ENCODE results near the gene DPM2. TPM values are rescaled to one million over a fixed set of nuclear protein-coding genes. Genes with fewer than 3 reads are reported as not detected.
A peak's percentile ranks its signal among the peaks of the same experiment; 100 is the strongest.

The DPM2 gene
- polyA plus RNA-seq, 1 donor from 2014 or later, result 44.9 TPM

GRCh38 chr9:127916720-127917581 lies 20.7 kb downstream of the DPM2 start, which contains the start of gene ST6GALNAC4:
Gene ST6GALNAC4 (minus strand): TSS chr9:127917041. CDS start chr9:127916419, 622 bp downstream.
- peak within 1 kb of the TSS; percentile 77 to 98 (median 92) for H3K4me3 Mint-ChIP-seq
- H3K9me3 Mint-ChIP-seq, result peaks cover 0 to 2% (median 0%) of the 10 kb centered on the region in 3 donors
- peaks cover 2% of the 10 kb centered on the region for H3K36me3 Mint-ChIP-seq
- peaks cover 22 to 42% (median 24%) of the 10 kb centered on the region in 3 donors for H3K4me1 Mint-ChIP-seq
- H3K27ac Mint-ChIP-seq, result peak within 1 kb of the TSS; percentile 96 to 99 (median 97)
- H3K27me3 Mint-ChIP-seq, result no peaks in the 10 kb centered on the region

DNA sequence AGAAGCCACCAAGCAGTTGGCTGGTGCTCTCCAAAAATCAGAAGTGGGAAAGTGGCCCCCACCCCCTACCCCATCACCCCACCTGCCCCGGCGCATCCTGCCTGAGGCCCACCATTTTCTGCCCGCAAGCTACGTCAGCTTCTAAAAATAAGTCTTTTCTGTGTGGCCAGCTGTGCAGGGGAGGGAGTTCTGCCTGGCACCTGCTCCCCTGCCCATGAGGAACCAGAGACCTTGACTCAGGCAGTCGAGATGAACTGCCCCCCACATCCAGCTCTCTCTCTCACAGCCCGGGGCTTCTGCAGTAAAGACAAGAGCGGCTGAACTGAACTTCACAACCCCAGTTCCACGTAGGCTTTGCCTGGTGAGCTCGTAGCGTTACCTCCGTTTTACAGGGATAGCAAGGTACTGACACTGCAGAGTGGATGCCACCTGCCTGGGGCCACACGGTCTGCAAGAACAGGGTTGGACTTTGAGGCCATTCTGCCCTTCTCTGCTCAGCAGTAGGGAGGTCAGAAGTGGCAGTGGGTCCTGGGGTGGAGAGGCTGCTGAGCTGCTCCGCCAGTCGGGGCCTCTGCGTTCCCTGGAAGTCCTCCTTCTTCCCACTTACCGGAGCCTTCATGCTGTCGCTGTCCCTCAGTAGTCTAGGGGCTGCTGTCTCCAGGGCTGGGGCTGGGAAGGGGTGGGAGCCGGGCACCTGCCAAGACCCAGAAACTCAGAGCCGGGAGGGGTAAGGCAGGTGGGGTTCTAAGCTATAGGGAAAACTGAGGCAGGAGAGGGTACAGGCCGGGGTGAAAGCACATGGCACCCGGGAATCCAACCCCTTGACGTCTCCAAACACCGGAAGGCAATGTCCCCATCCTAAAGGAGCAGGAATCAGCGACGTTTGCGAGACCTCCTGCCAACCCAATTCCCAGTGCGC lies 21.6 kb downstream of the DPM2 start:
- peaks cover 24 to 44% (median 25%) of the 10 kb centered on the region in 3 donors for H3K4me1 Mint-ChIP-seq
- H3K4me3 Mint-ChIP-seq, result peak overlapping the region; percentile 77 to 98 (median 92)
- H3K27ac Mint-ChIP-seq, result peak overlapping the region; percentile 95 to 98 (median 96)
- no peaks in the 10 kb centered on the region for H3K27me3 Mint-ChIP-seq
- H3K36me3 Mint-ChIP-seq, result peaks cover 3% of the 10 kb centered on the region
- peaks cover 0 to 2% (median 0%) of the 10 kb centered on the region in 3 donors for H3K9me3 Mint-ChIP-seq

- H3K9me3 Mint-ChIP-seq, result peaks cover 0 to 2% (median 0%) of the 10 kb centered on the region in 3 donors
- H3K36me3 Mint-ChIP-seq, result peaks cover 3% of the 10 kb centered on the region
- no peaks in the 10 kb centered on the region for H3K27me3 Mint-ChIP-seq
- H3K4me1 Mint-ChIP-seq, result peaks cover 25 to 49% (median 30%) of the 10 kb centered on the region in 3 donors
- H3K27ac Mint-ChIP-seq, result peak overlapping the region; percentile 95 to 98 (median 96)
- H3K4me3 Mint-ChIP-seq, result peak overlapping the region; percentile 77 to 98 (median 92)
Measured at GRCh38 chr9:127915325-127915752, 22.3 kb downstream of the DPM2 start.

DNA sequence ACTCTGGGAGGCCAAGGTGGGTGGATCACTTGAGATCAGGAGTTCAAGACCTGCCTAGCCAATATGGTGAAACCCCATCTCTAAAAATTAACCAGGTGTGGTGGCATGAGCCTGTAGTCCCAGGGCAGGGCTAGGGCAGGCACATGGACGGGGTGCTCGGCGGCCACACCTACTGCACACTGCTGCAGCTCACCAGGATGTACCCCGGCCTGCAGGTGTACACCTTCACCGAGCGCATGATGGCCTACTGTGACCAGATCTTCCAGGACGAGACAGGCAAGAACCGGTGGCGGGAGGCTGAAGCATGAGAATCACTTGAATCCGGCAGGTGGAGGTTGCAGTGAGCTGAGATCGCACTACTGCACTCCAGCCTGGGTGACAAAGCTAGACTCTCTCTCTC lies 24.0 kb downstream of the DPM2 start:
- peak overlapping the region in 1 of 4 donors; percentile 74 for H3K4me3 Mint-ChIP-seq
- H3K27me3 Mint-ChIP-seq, result no peaks in the 10 kb centered on the region
- H3K4me1 Mint-ChIP-seq, result peaks cover 21 to 40% (median 24%) of the 10 kb centered on the region in 3 donors
- peak overlapping the region in 2 of 3 donors; percentile 92 to 96 for H3K27ac Mint-ChIP-seq
- peaks cover 3% of the 10 kb centered on the region for H3K36me3 Mint-ChIP-seq
- peaks cover 0 to 2% (median 0%) of the 10 kb centered on the region in 3 donors for H3K9me3 Mint-ChIP-seq

DNA sequence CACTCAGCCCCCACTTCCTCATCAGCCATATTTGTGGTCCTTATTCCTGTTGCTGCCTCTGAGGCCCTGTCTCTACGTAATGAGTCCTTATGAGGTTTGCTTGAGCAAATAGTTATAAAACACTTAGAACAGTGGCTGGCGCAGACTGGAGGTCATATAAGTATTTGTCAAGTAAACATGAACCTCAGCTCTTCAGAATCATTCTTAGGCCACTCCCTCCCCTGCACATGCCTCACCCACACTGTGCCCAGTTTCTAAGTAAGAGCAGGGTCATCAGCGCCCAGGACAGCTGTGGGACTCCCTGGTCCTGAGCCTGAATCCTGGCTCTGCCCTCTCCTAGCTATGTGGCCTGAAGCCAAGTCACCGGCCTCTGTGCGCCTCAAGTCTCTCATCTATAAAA lies 24.8 kb downstream of the DPM2 start:
- peaks cover 0 to 2% (median 0%) of the 10 kb centered on the region in 3 donors for H3K9me3 Mint-ChIP-seq
- peaks cover 15 to 35% (median 16%) of the 10 kb centered on the region in 3 donors for H3K4me1 Mint-ChIP-seq
- peaks cover 3% of the 10 kb centered on the region for H3K36me3 Mint-ChIP-seq
- H3K27ac Mint-ChIP-seq, result peak overlapping the region in 2 of 3 donors; percentile 77 to 92
- H3K27me3 Mint-ChIP-seq, result no peaks in the 10 kb centered on the region
- peak overlapping the region in 1 of 4 donors; percentile 65 for H3K4me3 Mint-ChIP-seq

- Mint-ChIP-seq H3K27me3 (no peaks in the 10 kb centered on the region), H3K9me3 (peaks cover 0 to 2% (median 0%) of the 10 kb centered on the region in 3 donors), H3K36me3 (peaks cover 3% of the 10 kb centered on the region), H3K4me3 (peak overlapping the region in 3 of 4 donors; percentile 54 to 83 (median 79)), H3K4me1 (peaks cover 11 to 31% (median 13%) of the 10 kb centered on the region in 3 donors), H3K27ac (peak overlapping the region in 1 of 3 donors; percentile 98)
Measured at GRCh38 chr9:127912296-127912695, 25.4 kb downstream of the DPM2 start.

- H3K9me3 Mint-ChIP-seq, result peaks cover 0 to under 1% (median 0%) of the 10 kb centered on the region in 3 donors
- H3K27me3 Mint-ChIP-seq, result no peaks in the 10 kb centered on the region
- H3K4me3 Mint-ChIP-seq, result peak overlapping the region; percentile 28 to 79 (median 74)
- peaks cover 16 to 34% (median 21%) of the 10 kb centered on the region in 3 donors for H3K4me1 Mint-ChIP-seq
- H3K36me3 Mint-ChIP-seq, result peaks cover 1% of the 10 kb centered on the region
- peak overlapping the region; percentile 80 to 98 (median 96) for H3K27ac Mint-ChIP-seq
Measured at GRCh38 chr9:127910613-127911205, 26.9 kb downstream of the DPM2 start.

DNA sequence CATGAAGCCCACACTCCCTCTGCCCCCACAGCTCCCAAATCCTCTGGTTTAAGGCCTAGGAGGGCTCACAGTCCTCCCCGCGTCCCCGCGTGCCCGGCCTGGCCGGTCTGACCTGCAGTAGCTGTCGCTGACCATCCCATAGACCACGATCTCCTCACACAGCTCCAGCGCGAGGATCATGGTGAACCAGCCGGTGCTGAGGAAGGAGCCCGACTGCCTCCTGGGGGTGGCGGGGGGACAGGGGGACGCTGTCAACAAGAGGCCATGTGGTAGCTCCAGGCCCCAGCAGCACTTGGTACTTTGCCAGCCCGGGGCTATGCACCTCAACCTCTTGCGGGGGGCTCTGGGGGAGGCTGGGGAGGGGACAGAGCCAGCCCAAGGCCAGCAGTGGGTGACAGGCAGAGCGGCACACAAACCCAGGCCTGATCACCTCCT lies 27.8 kb downstream of the DPM2 start:
- H3K9me3 Mint-ChIP-seq, result no peaks in the 10 kb centered on the region
- peaks cover 22 to 36% (median 24%) of the 10 kb centered on the region in 3 donors for H3K4me1 Mint-ChIP-seq
- H3K36me3 Mint-ChIP-seq, result peaks cover 1% of the 10 kb centered on the region
- H3K27ac Mint-ChIP-seq, result peak overlapping the region; percentile 62 to 96 (median 80)
- no peaks in the 10 kb centered on the region for H3K27me3 Mint-ChIP-seq
- H3K4me3 Mint-ChIP-seq, result no peak overlapping the region

DNA sequence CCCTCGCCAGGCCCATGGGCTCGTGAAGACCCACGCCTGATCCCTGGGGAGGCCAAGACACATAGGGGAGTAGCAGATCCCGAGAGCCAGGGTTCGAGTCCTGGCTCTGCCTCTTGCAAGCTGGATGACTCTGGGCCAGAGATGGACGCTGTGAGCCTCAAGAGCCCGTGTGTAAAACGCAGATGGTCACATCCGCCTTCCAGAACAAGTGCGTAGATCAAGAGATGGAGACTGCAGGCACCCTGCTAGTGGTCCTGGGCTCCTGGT lies 29.1 kb downstream of the DPM2 start:
- Mint-ChIP-seq H3K4me3 (peak overlapping the region in 1 of 4 donors; percentile 54), H3K27ac (peak overlapping the region in 2 of 3 donors; percentile 31 to 62), H3K36me3 (peaks cover 1% of the 10 kb centered on the region), H3K9me3 (no peaks in the 10 kb centered on the region), H3K4me1 (peaks cover 28 to 37% (median 34%) of the 10 kb centered on the region in 3 donors), H3K27me3 (no peaks in the 10 kb centered on the region)

GRCh38 chr9:127907867-127908659 lies 29.6 kb downstream of the DPM2 start:
- Mint-ChIP-seq H3K36me3 (peaks cover 1% of the 10 kb centered on the region), H3K27ac (peak overlapping the region; percentile 43 to 100 (median 98)), H3K27me3 (no peaks in the 10 kb centered on the region), H3K4me1 (peaks cover 33 to 41% (median 39%) of the 10 kb centered on the region in 3 donors), H3K9me3 (no peaks in the 10 kb centered on the region), H3K4me3 (peak overlapping the region in 1 of 4 donors; percentile 54)

GRCh38 chr9:127905788-127906191 lies 31.9 kb downstream of the DPM2 start:
- Mint-ChIP-seq H3K27ac (peak overlapping the region; percentile 98 to 100 (median 100)), H3K4me3 (peak overlapping the region; percentile 85 to 99 (median 89)), H3K27me3 (no peaks in the 10 kb centered on the region), H3K36me3 (no peaks in the 10 kb centered on the region), H3K9me3 (no peaks in the 10 kb centered on the region), H3K4me1 (peaks cover 31 to 46% (median 38%) of the 10 kb centered on the region in 3 donors)

- Mint-ChIP-seq H3K27ac (peak overlapping the region; percentile 98 to 100 (median 100)), H3K4me3 (peak overlapping the region; percentile 85 to 99 (median 89)), H3K4me1 (peaks cover 28 to 46% (median 35%) of the 10 kb centered on the region in 3 donors), H3K27me3 (no peaks in the 10 kb centered on the region), H3K36me3 (no peaks in the 10 kb centered on the region), H3K9me3 (no peaks in the 10 kb centered on the region)
Measured at GRCh38 chr9:127905004-127905728, 32.5 kb downstream of the DPM2 start.

DNA sequence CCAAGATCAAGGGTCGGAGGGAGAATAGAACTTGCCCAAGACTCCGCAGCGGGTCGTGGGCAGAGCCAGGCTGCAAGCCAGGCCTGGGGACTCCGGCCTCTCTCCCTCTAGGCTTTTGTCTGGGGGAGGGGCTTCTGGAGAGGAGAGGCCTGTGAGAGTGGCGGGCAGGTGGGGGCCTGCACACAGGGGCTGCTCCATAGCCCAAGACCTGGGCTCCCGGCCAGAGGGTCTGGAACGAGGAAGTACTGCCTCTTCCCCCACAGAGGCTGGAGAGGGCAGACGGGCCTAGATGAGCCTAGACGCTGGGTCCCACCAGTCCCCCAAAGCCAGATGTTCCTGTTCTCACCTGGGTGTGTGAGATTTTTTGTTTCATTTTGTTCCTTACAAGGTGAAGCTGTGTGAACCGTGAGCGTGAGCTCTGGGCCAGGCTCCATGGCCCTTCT lies 33.1 kb downstream of the DPM2 start:
- Mint-ChIP-seq H3K27ac (peak overlapping the region; percentile 98 to 100 (median 100)), H3K4me3 (peak overlapping the region; percentile 85 to 99 (median 89)), H3K27me3 (no peaks in the 10 kb centered on the region), H3K4me1 (peaks cover 28 to 46% (median 39%) of the 10 kb centered on the region in 3 donors), H3K36me3 (no peaks in the 10 kb centered on the region), H3K9me3 (no peaks in the 10 kb centered on the region)

All from IgD-negative memory B cell (primary cell).